OCI-LY7 (cell line): ENCODE data around the gene PLCXD1.

Experiments used
- CTCF ChIP-seq: fragments of 200-600 bp; sonication (generic); conservative IDR thresholded peaks from 2 replicates; pipeline ENCODE4 v1.5.1; 2014; ENCODE audit warnings: mild to moderate bottlenecking, antibody characterized with exemption, low read length, moderate library complexity, mixed read lengths
- EZH2phosphoT487 ChIP-seq: fragments of 200-600 bp; sonication (generic); IDR thresholded peaks from 2 replicates; pipeline ENCODE4 v1.6.1; 2018; ENCODE audit warnings: low read depth, borderline replicate concordance, mild to moderate bottlenecking, mixed run types, antibody characterized with exemption, low read length, moderate library complexity, mixed read lengths

DNA sequence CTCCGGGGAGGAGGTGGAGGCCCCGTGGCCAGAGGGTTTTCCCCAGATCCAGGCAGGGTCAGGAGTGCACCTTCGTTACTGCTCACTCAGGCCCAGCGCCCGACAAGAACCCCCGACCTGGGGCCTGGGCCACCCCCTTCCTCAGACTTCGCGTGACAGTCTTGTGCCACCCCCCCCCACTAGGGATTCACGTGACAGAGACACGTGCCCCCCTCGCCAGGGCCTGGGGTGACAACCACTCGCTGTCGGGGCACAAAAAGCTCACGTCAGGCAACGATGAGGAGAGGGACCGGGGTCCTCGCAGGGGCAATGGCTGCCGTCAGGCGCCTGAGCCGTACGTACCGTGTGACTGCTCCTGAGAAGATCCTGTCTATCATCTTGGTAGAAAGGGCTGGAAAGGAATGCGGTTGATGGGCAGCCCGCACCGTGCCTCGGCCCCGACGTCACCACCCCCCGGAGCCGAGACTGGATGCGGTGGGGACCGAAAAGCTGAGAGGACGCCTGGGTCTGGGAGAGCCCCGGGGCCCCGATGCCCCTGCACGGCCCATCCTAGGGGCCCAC, 60.4 kb downstream of the PLCXD1 start:
- no peak for TF ChIP-seq CTCF
- TF ChIP-seq EZH2phosphoT487, result no peak
